Amniotic stem cell (primary cell): ENCODE measurements around the gene CDK14.

Experiments used
- DNase-seq: peaks from one replicate; lab custom pipeline; 2025; lab: John Stamatoyannopoulos, UW

The CDK14 gene

DNA sequence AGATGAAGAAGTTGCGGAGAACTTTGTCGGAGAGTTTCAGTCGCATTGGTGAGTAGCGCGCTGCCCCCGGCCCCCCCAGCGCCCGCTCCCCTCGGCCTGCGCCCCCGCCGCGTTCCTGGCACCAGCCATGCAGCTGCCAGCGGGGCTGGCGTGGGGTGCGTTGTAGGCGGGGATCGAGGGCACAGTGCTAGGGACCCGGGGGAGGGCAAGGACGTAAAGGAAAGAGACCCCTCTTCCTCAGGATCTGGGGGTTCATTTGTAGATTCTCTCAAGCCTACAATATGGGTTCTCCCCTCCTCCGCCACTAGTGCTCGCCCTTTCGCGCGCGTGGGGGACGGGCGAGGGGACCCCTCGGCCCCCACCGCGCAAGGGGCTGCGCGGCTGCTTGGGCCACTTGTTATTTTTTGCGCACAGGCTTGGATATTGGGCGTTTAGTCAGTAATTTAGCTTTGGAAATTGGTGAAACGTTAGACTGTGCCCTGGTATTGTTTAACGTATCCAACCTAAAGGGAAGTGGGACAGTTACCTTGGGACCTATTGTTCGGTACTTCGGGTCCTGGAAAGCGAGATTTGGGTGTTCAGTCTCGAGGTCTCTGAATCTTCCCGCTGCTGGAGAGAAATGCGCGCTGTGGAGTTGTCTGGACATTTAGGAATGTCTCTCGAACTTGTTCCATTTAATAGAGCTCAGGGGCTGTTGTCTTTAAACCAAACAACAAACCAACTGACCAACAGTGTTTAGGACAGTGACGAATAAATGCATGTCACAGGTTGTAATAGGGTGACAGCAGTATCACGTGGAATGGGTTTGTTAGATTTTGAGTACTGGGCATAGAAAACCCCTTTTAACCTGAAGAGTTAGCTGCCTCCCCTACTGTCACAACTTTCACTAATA, 796 bp downstream of the CDK14 start:
- DNase-seq = peak; percentile 6

DNA sequence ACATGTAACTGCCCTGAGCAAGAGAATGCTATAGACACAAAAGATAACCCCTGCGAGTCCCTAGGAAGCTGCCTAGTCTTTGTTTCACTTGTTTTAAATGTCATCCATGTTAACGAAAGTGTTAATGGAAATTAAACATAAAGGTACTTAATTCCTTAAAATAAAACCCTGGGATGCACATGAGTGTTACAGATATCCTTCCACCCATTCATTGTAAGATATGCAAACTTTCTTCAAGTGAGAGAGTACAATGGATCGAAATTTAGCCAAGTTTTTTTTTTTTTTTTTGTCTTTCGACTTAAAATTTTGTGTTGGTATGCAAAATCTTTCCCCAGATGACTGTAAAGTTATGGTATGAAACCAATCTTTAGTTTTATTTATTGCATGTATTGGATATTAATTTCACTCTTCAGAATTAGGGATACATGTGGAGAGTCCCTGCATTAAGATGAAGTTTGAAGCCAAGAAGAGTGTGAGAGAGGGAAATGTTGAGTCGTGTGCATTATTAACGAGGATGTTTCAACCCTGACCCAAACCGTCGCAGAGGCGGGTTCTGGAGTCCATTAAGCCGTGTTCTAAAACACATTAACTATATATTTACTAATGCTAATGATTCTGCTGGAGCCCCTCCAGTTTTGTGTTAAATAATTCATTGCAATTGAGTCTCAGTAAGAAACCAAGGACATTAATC, 1.6 kb downstream of the CDK14 start:
- no peak for DNase-seq

DNA sequence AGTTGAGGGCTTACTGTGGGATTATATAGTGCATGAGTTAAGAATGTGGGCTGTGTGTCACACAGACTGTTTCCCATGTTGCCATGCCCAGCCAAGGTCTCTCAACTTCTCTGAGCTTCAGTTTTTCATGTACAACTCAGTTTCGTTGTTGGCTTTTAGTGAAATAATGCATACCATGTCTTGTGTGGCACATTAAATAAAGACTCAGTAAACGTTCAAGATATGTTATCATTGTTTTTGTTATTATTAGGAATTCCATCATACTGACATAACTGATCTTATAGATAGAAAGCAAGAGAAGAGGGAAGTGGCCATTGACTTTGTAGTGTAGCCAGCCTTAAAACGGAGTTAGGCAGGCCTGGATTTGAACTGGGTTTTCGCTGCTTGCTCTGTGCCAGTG, 2.9 kb downstream of the CDK14 start:
- no peak for DNase-seq

DNA sequence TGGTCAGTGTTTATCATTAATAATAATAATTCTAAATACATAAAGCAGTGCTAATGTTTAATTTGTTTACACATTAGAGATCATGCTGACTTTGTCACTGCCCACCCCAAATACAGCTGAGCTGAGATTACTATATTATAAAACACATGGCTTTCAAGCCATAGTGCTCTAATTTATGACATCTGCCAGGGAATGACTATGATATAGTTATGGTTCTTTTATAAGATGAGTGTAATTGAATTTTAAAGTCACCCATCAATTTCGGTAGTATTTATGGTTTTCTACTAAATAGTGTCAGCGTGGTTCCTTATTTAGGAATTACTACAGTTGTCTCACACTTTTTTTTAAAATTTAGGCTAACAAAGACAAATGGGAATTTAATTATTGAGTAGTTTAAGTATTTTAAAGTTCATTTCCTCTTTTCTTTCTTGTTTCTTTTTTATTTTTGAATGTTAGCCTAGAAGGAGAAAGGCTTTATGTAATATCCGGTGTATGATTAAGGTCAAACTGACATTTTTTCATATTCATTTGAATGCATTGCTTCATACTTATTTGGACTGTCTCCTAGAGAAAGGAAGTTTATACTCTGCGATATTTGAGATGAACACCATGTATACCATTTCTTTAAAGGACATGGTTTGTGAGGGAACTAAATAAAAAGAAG, 3.9 kb downstream of the CDK14 start:
- no peak for DNase-seq

DNA sequence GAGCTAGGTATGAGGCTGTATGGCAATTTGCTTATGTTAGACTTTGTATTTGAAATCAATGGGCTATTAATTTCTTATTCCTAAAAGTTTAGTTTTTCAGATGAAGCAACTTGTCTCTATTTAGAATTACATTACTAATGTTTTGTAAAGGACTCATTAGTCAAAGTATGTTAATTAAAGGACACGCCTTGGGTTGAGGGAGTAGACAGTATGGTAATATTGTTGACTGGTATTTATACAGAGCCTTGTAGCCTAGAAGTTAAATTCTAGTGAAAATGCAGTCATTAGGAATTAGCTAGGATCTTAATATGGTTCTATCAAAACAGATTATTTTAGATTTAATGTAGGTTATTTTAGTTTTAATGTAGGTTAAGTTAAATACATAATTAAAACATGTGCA, 6.2 kb downstream of the CDK14 start:
- no peak for DNase-seq

DNA sequence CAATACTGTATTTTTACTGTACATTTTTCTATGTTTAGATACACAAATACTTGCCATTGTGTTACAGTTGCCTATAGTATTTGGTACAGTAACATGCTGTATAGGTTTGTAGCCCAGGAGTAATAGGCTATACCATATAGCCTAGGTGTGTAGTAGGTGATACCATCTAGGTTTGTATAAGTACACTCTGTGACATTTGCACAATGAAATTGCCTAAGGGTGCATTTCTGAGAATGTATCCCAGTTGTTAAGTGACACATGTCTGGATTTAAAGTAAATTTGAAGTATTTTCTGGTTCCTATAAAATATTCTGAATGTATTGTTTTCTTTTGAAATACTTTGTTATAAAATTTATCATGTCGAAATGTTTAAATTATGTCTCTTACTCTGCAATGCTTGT, 7.2 kb downstream of the CDK14 start:
- DNase-seq = no peak

DNA sequence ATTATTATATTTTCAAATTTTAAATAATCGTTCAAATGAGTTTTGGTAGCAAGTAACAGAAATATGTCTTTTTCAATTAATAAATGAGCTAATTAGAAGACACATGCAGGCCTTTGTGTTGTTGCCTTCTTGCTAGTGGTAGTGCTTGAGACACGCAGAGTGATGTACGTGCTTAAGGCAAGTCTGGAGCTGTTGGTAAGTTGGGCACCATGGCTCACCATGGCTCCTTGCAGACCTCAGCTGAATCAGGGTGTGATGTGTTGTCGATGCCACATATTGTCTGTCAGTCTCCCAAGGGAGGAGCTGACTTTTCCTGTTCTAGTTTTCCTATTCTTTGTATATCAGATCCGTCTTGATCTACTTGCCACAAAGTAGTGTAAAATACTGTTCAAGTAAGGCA, 8.3 kb downstream of the CDK14 start:
- no peak for DNase-seq

DNA sequence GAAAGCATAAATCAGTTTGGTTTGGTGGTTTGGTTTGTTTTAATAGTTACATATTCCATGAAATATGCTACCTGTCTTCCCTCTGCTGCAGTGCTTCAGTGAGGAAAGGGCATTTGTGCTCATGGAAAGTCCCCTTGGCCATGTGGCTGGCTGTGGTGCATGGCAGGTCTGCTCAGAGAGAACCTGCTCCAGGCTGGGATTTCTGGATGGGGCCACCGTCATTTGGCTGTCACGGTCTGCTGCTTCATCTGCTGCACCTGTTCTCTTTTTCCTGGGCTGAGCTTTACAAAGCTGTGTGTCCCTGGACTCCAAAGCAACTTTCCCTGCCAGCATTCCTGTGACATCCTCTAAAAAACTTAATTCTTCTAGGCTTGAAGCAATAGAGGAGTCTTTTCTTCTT, 8.9 kb downstream of the CDK14 start:
- DNase-seq = no peak

DNA sequence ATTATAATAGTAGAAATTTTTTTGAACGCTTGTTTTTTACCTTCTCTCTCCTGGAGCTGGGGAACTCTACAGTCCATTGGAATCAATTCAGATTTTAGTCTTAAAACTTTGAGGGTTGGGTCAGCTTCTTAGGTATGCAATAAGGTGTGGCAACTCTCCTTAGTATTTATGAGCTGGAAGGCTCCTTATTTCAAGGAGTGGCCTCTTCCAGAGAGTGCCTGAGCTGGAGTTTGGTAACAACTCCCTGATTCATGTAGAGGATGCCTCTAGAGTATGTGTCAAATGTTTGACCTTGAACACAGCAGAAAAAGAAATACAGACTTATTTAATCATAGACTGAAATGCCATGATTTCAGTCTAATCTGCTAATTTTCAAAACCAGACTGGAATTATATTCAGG, 11.1 kb downstream of the CDK14 start:
- DNase-seq = no peak

DNA sequence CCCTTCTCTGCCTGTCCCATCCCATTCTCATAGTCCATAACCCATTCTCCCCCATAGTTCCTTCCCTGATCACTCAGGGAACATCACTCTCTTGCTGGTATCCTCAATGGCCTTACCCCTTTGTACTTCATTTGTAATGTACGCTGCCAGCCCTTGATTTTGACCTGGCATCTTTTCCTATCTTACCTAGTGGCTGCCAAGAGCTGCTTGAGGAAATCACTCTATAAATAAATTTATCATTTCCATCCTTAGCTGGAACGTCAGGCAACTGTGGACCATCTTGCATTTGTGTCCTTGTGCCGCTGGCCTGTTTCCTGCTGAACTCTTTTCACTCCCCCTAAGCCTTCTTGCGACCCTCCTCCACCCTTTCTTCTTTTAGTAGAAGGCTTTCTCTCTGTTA, 14.0 kb downstream of the CDK14 start:
- no peak for DNase-seq

DNA sequence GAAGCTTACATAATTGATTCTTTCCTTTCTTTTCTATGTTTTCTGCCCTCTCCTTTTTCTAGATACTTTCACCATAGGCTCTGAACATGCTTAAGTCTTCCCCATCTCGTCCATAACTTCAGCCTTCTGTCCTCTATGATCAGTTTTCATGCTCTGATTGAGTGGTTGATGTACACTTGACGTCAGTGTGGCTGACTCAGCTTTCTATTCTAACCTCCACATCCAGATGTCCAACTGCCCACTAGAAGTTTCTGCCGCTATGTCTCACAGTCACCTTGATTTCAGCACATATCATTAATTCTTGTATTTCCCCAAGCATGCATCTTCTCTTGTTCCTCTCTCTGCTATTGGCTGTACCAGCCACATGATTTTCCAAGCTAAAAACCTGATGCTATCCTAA, 15.0 kb downstream of the CDK14 start:
- no peak for DNase-seq

DNA sequence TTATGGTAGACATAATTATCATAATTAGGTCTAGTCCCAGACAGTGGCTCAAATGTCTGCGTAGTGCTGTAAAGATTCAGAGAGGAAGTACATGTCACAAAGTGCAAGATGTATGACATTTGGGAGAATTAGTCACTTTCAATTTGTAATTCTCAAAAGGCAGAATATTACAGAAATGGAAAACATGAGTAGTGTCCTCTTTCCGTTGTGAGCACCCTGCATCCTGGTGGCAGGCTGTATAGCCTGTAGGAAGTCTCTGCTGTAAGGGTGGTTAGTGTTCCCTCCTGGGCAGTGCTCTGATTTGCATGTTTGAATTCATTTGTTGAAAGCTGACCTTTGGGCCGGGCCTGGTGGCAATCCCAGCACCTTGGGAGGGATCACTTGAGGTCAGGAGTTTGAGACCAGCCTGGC, 17.0 kb downstream of the CDK14 start:
- DNase-seq = no peak

DNA sequence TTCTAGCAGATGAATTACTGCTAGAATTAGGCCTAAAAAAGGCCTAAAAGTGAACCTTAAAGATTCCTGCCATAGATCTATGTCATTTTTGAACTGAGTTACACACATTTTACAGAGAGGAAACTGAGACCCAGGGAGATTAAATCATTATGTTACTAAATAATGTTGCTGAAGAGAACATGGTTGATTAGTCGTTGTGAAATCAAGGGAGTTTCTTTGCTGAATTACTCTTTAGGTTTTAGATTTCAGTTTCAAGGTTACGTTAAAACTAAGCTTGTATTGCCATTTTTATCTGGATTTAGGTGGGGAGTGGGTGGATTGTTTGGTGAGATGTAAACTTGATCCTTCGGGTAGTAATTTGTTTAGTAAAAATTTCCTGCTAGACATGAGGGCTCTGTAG, 21.3 kb downstream of the CDK14 start:
- DNase-seq = no peak

DNA sequence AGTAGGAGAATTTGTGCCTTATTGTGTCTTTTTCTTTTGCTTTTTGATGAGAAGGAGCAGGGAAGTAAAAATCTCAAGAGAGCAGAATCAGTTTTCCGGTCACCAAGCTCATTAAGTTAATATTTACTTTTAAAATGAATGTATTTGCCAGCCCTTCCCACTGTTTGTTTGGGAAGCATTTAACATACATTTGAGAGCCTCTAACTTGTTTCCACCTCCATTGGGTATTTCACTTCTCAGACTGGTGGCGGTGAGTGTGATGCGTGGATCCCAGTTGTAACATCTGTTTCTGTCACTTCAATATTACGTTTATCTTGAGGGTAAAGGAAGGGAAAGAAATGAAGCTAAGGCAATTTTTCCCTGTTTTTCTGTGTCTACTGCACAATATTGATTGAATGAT, 22.8 kb downstream of the CDK14 start:
- DNase-seq = no peak

DNA sequence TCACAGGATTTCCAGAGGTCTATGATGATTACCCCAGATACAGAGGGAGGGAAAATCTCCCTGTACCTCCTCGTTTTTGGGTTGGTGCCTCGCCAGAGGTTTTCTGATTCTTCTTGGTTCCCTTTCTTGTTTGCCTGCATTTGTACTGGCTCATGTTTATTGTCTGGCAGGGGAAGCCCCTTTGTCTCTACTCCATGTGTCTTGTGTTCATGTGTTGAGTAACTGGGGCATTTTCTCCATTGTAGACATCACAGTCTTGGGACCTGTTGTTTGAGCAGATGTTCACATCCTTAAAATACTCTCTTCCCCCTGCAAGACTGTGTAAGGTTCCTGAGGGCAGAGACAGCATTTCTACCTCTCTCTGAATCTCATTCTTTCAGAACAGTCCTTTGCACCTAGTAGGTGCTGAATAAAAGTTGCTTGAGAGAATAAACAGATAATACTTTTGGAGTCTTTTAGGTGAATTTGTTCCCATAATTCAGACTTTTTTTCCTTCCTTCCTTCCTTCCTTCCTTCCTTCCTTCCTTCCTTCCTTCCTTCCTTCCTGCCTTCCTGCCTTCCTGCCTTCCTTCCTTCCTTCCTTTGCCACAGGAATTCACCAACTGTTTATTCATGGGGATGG, 25.1 kb downstream of the CDK14 start:
- DNase-seq = no peak

DNA sequence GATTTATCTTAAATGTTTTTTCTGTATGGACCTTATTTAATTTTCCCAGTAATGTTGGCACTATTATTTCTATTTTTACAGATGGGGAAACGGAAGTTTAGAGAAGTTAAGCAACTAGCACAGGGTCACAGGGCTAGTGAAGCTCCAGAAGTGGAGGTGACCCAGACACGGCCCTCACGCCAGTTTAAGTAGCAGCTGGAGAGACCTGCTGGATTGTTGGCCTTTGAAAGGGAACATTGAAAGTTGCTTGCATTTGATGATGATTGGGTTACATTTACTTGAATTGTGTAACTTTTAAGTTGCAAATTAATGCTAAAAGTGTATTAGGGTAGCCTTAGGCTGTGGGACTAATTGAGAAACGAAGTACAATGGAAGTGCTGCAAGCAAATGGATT, 25.6 kb downstream of the CDK14 start:
- no peak for DNase-seq

DNA sequence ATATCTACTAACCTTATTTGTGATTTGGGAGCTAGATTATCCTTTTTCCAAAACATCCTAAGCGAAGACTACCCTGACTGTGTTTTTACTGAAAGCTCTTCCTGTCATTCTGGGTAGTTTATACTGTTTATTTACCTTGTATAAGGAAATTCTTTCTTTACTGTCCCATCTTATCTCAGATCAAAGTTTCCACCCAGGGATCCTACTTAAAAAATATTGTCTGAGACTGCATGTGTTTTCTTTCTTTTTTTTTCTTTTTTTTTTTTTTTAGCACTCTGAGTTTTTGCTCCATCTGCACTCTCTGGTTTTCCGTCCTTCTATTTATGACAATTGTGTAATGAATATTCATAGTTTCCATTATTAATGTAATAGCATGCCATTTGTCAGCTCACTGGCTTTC, 26.5 kb downstream of the CDK14 start:
- no peak for DNase-seq

DNA sequence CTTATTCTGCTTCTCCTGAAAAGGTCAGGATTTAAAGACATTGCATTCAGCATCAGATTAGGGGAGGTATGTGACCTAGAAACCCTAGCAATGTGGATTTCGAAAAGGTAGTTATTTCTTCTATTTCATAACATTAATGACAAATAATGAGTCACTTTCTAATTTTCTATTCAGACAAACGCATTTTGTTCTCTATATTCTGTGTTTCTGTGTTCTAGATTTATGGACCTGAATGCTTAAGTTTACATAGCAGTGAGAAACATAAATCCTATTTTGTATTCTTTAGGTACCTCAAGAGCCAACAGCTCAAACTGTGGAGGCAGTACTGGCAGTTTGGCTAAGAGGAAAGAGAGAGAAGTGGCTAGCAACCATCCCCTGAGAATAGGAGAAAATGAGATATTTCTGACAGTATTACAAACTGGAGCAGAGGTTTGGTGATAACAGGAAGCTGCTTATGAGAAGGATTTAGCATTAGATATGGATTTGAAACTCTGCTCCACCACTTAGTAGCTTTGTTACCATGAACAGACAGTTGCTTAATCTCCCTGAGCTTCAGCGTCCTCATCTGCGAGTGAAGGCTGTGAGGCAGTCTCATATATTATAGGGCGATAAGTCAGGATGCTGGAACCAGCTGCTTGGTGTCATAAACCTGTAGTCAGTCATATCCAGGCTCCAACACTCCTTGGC, 28.2 kb downstream of the CDK14 start:
- DNase-seq = no peak

DNA sequence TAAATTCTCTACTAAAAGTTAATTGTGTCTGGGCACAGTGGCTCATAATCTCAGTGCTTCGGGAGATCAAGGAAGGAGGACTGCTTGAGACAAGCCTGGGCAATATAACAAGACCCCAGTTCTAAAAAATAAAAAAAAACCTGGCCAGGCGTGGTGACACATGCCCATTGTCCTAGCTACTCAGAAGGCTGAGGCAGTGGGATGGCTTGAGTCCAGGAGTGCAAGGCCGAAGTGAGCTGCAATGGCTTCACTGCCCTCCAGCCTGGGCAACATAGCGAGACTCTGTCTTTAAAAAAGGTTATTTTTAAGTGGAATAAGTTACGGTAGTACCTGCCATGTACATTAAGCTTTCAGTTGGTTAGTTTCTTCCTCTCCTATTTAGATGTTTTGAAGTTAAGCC, 28.9 kb downstream of the CDK14 start:
- no peak for DNase-seq

DNA sequence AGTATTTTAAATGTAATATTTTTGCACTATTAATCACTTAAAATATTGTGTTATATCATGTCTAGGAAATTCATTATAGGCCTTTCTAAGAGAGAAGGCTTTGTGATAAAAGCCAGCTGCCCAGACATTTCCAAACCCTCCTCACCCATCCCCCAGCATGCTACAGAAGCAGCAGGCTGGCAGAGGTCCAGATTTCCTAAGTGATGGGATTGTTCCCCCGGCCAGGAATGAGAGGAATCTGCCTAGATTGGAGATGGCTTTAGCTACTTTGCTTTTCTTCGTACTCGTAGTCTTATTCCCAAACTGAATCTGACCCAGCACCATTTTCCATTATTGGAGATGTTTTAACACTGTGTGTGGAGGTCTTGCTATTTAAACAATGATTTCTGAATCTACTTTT, 29.4 kb downstream of the CDK14 start:
- no peak for DNase-seq

DNA sequence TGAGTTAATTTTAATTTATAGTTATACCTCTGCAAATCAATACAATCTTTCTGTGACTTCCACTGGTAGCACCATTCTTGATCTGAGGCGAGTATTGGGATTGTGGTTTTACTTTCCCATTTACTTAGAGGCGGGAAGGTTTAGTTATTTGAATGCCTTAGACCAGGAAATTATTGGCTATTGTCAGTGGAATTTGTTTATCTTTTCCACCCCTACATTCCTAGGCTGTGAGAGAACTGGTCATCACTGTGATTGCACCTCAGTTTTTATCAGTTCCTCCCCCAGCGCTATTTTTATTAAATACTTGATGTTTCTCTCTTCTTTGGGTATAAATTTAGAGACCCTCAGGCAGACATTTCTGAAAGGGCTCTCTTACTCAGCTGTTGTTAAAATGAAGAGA, 29.9 kb downstream of the CDK14 start:
- DNase-seq = no peak

DNA sequence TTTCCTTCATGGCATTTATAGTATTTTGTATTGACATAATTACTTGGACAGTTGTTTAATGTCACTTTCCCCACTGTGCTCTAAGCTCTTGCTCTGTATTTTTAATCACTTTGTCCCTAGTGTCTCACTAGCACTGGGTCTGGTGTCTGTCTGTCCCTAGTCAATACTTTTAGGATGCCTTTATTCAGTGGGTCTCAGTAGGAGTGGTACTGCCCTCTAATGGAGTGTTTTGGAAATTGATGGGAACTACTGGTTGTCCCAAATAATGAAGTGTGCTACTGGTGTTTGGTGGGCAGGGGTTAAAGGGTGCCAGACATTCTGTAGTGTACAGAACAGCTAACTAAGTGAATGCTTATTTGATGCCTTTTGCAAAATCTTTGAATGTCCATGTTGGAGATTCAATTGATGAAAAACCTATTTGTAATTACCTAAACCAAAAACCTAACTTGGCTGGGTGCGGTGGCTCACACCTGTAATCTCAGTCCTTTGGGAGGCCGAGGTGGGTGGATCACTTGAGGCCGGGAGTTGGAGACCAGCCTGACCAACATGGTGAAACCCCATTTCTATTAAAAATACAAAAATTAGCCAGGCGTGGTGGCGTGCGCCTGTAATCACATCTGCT, 33.3 kb downstream of the CDK14 start:
- no peak for DNase-seq
